ENCODE results near the gene GRIA2. TPM values are rescaled to one million over a fixed set of nuclear protein-coding genes. Genes with fewer than 3 reads are reported as not detected.

GRIA2 gene
- total RNA-seq, 1 donor from 2014 or later, result not detected

DNA sequence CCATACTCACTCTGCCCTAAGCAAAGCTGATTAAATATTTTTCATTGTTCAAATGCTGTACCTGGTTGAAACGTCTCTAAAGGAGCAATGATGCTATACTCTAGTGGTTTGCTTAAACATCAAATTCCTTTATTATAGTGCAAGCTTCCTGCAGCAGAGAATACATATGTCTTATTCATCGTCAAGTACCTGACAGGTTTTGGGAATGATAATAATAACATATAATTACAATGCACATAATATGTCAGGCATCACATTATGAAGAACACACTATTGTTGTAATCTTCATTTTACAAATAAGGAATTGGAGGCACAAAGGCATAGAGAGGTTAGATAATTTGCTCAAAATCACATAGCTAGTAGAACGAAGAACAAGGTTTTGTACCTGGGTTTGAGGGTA is 151.6 kb downstream of the GRIA2 start:
- Histone ChIP-seq H3K4me3 (no peak overlapping the region), H3K9me3 (replicated peaks) (no peaks in the 10 kb centered on the region), H3K27ac (replicated peaks) (no peak overlapping the region), H3K27me3 (ENCODE audit: low read depth) (no peaks in the 10 kb centered on the region), H3K36me3 (no peaks in the 10 kb centered on the region), H3K4me1 (no peaks in the 10 kb centered on the region)
- no peak for DNase-seq
- TF ChIP-seq, protein P1, sequence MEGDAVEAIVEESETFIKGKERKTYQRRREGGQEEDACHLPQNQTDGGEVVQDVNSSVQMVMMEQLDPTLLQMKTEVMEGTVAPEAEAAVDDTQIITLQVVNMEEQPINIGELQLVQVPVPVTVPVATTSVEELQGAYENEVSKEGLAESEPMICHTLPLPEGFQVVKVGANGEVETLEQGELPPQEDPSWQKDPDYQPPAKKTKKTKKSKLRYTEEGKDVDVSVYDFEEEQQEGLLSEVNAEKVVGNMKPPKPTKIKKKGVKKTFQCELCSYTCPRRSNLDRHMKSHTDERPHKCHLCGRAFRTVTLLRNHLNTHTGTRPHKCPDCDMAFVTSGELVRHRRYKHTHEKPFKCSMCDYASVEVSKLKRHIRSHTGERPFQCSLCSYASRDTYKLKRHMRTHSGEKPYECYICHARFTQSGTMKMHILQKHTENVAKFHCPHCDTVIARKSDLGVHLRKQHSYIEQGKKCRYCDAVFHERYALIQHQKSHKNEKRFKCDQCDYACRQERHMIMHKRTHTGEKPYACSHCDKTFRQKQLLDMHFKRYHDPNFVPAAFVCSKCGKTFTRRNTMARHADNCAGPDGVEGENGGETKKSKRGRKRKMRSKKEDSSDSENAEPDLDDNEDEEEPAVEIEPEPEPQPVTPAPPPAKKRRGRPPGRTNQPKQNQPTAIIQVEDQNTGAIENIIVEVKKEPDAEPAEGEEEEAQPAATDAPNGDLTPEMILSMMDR (IDR thresholded peaks at IDR 0.05; ENCODE audit: borderline replicate concordance), result no peak
- intact Hi-C loops (cut with micrococcal nuclease), result no loop called here

DNA sequence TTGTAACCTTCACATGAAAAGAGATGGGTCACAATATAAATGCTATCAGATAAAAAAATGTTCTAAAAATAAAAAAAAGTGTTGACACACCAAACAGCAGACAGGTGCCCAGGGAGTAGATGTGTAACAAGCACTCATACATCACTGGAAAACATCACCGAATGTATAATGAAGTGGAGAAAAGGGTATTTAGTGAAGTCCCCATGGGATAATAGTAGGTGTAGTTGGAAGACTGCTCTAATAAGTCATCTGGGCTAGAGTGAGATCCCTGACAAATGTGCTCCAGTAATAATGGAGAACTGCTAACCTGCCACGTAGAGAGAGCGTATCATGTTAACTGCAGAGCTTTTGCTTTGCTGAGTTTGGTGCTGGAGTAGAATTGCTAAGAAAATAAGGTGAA is 152.0 kb downstream of the GRIA2 start:
- no peaks in the 10 kb centered on the region for H3K36me3 ChIP-seq
- no peak overlapping the region for H3K4me3 ChIP-seq
- no peak overlapping the region for H3K27ac ChIP-seq (replicated peaks)
- no peaks in the 10 kb centered on the region for H3K9me3 ChIP-seq (replicated peaks)
- TF ChIP-seq, protein P1 (IDR thresholded peaks at IDR 0.05; ENCODE audit: borderline replicate concordance), result no peak
- H3K4me1 ChIP-seq, result no peaks in the 10 kb centered on the region
- no peaks in the 10 kb centered on the region for H3K27me3 ChIP-seq (ENCODE audit: low read depth)
- DNase-seq, result no peak
- intact Hi-C loops (cut with micrococcal nuclease), result no loop called here

GRCh38 chr4:157389741-157390140 is 169.2 kb downstream of the GRIA2 start:
- Histone ChIP-seq H3K4me1 (no peaks in the 10 kb centered on the region), H3K27ac (replicated peaks) (no peak overlapping the region), H3K27me3 (ENCODE audit: low read depth) (no peaks in the 10 kb centered on the region), H3K4me3 (no peak overlapping the region), H3K36me3 (no peaks in the 10 kb centered on the region), H3K9me3 (replicated peaks) (no peaks in the 10 kb centered on the region)
- DNase-seq, result no peak
- TF ChIP-seq, protein P1 (IDR thresholded peaks at IDR 0.05; ENCODE audit: borderline replicate concordance), result no peak
- intact Hi-C loops (cut with micrococcal nuclease), result no loop called here

- TF ChIP-seq, protein P1 (IDR thresholded peaks at IDR 0.05; ENCODE audit: borderline replicate concordance), result no peak
- H3K27me3 ChIP-seq (ENCODE audit: low read depth), result no peaks in the 10 kb centered on the region
- no peaks in the 10 kb centered on the region for H3K4me1 ChIP-seq
- no peak for DNase-seq
- H3K4me3 ChIP-seq, result no peak overlapping the region
- H3K9me3 ChIP-seq (replicated peaks), result peaks cover 9% of the 10 kb centered on the region
- intact Hi-C loops (cut with micrococcal nuclease), result no loop called here
- H3K36me3 ChIP-seq, result no peaks in the 10 kb centered on the region
- no peak overlapping the region for H3K27ac ChIP-seq (replicated peaks)
Observed at GRCh38 chr4:157405070-157405469, 184.5 kb downstream of the GRIA2 start.

Other genes with a start within 250 kb of the GRIA2 start
- 12.9 TPM for gene PDGFC, start 248.9 kb upstream of the GRIA2 start, total RNA-seq
- gene GLRB, start 144.6 kb upstream of the GRIA2 start, total RNA-seq, result 12.0 TPM

Measured in left ventricle myocardium inferior (tissue), 1 donor.